Right renal pelvis (tissue), 4 donors: ENCODE data around the gene TXNRD1. TPM values are rescaled to one million over a fixed set of nuclear protein-coding genes. Genes with fewer than 3 reads are reported as not detected.
"Not testable (repeated sequence)": the region's sequence is repeated elsewhere in the genome, so short reads cannot be mapped to it uniquely, and the experiment has no call there.

Experiments
- DNase-seq, 4 donors: peaks; one replicate each; pipeline ENCODE4 v3.0.0-alpha.2; 2013; ENCODE audit warnings: low read depth in 4 of 4, low spot score in 3 of 4, missing footprints in 1 of 4
- polyA plus RNA-seq, 4 donors: library from polyadenylated mRNA; unstranded; fragments of 120-200 nt; gene quantifications; one replicate each; pipeline ENCODE4 v1.2.1, GENCODE V29; 2013; ENCODE audit not compliant: insufficient read length in 4 of 4

Gene TXNRD1
- 10 to 100 TPM; 56.3 to 75.0 (median 66.2) TPM for polyA plus RNA-seq

DNA sequence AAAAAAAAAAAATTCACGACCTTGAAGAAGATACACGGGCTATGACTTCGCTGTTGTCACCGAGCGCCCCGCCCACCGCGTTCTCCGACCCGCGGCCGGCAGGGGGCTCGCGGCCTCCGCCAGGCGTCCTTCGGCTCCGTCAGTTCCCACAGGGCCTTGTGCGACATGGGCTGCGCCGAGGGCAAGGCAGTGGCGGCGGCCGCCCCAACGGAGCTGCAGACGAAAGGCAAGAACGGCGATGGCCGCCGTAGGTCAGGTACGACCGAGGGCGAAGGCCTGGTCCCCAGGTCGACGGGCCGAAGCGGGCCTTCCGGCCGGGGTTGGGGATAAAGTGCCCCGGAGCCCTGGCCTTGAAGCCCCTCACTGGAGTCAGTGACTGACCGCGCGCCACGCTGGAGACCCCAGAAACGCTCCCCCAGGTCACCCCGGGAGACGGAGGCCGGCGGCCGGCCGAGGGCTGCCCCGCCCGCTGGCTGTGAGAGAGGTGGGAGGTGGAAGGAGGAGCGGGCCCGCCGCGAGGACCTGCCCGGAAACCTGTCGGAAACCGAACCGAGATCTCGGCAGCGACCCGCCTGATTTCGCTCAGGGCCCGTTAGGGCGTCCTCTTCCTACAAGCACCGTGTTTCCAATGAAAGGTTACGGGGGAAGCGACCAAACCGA, at the start of gene TXNRD1:
Gene TXNRD1, plus strand, starts transcription at position 142 of the 660 bp plus-strand sequence. Its CDS starts 24 bp downstream, at position 166.
- DNase-seq = peak in 2 of 4 donors; percentile 51 to 62

DNA sequence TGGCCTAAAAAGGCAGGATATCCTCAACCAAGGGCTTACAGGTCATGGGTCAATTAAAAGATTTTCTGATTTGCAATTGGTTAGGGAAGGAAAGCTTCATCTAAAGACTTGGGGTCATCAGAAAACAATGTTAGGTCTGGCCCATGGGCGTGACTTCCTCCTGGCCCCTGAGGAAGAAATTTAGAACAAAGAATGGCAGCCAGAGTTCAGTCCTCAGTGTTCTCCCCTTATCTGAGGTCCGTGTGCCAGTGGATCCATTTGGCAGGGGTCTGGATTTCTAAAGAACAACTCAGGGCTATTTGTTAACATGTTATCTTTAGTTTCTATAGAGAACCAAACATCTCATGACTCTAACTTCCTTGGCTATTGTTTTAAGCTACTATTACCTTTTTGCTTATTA, 49.8 kb upstream of the TXNRD1 start:
- no peak for DNase-seq

DNA sequence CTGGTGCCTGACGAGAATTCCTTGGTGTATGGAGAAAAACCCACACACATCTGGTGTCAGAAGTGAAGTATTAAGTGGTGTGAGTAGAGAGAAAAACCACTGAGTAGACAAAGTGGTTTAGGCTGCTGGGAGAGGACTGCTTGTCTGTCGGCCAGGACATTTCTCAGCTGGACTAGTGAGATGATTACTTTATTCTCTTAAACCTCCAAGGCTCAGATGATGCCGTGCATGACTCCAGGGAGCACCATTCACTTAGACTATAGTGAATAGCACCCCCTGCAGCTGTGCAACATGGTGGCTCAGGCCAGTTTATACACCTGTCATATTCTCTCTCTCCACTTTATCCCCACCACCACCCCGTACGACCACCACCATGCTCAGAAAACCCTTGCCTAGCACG, 49.1 kb upstream of the TXNRD1 start:
- no peak for DNase-seq

DNA sequence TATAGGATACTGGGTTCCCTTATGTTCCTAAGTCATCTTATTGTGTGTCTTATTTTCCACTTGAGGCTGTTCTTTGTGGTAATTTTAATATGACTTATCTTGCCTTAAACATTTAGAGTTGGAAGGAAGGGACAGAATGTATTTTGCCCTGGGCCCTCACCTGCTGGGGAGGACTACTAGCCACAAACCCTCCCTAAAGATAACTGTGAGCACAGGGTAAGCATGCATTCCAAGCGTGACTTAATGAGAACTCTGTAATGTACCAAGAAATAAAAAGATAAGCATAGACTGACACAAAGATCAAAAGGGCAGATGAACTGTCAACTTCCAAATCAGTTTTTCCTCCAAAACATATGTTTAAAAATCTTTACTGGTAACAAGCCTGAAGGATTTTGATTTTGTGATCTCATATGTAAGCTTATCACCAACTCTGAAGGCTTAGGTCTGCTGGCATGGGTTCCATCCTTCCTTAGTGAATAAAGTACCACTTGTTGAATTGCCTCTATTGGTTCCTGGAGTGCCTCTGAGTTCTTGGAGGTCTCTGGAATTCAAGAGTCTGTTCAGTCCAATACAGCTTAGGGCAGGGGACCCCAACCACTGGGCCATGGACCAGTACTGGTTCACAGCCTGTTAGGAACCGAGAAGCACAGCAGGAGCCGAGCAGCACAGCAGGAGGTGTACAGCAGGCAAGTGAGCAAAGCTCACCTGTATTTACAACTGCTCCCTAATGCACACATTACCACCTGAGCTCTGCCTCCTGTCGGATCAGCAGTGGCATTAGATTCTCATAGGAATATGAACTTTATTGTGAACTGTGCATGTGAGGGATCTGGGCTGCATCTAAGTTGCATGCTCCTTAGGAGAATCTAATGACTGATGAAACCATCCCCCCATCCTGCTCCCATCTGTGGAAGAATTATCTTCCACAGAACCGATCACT, 47.8 kb upstream of the TXNRD1 start:
- DNase-seq = no peak

DNA sequence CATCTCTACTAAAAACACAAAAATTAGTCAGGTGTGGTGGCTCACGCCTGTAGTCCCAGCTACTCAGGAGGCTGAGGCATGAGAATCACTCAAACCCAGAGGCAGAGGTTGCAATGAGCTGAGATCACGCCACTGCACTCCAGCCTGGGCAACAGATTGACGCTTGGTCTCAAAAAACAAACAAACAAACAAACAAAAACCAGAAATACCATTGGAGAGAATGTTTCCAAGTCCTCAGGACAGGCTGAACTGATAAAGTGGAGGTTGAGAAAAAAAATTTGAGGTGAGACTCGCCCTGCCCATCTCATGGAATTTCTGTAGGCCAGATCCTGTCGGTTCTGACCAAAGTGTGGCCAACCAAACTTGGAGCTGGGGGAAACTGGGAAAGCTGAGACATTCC, 47.0 kb upstream of the TXNRD1 start:
- no peak for DNase-seq

DNA sequence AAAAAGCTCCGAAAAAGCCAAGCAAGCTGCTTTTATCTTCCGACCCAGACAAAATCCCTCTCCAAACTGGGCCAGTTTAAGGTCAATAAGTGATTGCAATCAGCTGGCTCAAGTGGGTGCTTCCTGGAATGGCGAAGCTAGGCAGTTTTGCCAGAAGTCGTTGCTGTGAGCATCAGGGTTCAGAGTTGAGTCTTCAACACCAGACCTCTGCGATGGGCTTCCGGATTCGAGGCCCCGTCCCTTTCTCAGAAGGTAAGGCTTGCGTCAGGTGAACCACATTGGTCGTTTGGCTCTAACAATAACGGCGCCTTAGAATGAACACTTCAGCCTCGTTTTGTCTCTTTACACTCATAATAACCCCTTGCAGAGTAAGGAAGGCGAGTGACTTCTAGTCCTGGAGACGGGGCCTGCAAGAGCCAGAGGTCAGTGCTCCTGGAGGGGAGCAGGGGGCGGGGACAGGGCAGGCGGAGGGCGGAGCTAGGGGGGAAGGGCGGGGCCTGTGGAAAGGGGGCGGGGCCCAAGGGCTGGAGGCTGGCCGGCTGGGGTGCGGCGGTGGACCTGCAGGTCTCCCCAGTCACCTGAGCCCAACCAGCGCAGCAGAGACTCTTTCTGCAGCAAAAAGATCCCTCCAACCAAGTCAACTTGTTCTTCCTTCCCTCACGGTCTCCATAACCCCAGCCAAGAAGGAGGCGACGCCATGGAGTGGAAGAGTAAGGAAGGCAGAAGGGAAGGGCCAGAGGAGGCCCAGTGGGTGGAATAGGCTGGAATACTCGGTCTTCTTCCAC, 43.6 kb upstream of the TXNRD1 start:
- DNase-seq = no peak

DNA sequence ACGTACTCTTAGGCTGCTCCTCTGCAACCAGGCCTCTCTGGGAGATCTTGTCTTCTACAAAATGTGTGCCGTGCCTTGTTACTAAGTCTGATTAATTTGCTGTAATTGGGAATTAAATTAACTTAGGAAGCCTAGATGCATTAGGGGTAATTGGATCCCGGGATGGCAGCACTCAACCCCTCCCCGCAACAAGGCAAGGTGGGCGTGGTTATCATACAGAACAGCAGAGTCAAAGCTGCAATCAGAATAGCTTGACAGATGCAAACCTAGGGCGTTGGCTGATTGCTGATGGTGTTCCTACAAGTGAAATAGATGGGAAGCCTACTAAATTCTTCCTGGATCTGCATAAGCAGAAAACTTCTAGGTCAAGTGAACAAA, 43.0 kb upstream of the TXNRD1 start:
- DNase-seq = no peak

DNA sequence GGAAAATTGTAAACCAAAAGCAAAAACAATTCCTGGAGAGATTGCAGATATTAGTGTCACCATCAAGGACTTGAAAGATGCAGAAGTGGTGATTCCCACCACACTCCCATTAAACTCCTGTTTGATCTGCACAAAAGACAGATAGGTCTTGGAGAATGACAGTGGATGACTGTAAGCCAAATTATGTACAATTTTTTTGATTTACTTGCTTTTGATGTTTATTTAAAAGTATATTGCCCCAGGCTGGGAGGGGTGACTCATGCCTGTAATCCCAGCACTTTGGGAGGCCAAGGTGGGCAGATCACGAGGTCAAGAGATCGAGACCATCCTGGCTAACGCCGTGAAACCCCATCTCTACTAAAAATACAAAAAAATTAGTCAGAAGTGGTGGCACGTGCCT, 41.8 kb upstream of the TXNRD1 start:
- not testable (repeated sequence) for DNase-seq

DNA sequence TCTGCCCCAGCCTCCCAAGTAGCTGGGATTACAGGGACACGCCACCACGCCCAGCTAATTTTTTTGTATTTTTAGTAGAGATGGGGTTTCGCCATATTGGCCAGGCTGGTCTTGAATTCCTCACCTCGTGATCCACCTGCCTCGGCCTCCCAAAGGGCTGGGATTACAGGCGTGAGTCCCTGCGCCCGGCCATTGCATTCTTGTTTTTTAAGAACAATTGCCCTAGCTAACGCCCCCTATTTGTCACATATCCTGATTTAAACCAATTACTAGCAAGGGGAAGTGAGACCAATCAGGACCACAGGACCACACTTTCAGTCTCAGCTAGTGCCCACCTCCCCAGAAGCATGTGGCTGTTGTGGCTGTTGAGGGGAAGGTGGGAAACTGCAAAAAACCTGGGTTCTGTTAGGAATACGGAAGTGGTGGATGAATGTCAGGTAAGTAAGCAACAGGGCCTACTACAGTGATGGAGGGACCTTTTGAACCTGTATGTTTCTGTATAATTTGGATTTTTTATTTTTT, 39.8 kb upstream of the TXNRD1 start:
- DNase-seq = no peak

DNA sequence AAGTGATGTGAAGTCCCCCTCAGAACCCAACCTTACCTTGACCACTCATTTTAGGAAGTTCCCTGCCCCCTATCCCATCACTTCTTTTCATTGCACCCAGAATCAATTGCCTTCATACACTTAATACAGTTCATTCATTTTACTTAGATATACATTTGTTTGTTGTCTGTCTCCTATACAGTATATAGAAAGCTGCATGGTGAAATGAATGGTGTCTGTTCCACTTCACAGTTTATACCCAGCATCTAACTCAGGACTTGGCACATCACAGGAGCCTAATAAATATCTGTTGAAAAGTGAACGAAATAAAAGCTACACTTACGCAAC, 38.3 kb upstream of the TXNRD1 start:
- no peak for DNase-seq

DNA sequence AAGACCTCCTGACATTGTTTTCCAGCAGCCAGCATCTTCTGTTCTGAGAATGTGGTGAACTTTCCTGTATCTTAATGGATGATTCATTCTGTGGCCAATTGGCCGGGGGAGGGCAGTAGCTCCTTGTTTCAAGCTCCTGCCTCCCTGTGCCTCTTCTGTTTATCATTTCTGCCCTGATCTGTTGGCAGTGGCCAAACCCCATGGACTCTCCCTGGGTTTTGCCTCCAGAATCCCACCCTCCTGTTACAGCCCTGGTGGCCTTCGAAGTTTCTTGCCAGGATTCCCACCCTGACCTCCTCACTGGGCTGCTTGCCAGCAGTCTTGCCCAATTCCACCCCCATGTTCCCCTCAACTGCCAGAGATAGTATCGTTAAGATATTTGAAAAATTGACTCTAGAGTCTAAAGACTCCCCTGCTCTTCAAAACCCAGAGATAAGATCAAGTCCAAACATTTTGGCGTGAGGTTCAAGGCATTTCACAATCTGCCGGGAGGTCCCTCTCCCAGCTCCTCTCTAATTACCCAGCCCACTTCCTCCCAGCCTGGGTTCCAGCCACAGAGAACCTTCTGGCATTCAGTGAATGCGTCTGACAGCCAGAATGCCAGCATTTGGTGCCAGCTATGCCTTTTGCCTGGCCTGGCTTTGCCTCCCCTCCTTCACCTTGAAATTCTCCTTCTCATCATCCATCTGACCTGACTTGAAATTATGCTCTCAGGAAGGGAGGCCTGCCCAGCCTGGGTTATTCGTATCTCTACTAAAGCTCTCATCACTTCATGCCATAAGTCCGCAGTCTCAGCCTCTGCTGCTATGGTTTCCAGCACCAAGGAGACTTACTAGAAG, 37.7 kb upstream of the TXNRD1 start:
- DNase-seq = no peak

DNA sequence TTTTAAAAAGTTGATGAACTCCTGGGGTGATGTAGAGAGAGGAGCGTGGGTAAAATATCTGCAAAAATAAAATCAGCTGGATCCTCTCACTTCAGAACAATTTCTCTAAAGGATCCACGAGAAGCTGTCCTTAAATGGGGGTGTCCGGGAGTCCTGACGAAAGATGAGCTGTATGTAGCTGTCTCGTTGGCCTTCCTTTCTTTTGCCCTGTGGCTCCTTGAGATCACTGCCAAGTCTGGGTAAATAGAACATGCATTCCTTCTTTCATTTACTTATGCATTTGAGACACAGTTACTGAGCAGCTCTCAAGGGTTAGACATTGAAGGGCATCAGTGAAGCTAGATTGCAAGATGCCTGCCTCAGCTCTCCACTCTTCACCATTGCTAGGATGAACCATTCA, 35.2 kb upstream of the TXNRD1 start:
- DNase-seq = no peak

DNA sequence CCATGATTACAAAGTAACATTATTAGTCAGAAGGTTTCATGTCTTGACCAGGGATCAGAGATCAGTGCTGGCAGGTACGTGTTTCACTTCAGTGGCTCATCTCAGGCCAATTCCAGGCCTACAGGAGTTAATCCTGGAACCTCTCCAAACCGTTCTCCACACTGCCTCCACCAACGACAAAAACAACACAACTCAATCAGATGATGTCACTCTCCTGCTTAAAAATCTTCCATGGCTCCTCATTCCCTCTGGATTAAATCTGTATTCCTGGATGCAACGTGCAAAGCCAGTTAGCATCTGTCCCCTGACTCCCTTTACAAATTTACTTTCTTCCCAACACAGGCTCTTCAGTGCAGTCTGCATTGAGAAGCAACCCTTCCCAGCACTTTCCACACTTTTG, 34.3 kb upstream of the TXNRD1 start:
- no peak for DNase-seq

DNA sequence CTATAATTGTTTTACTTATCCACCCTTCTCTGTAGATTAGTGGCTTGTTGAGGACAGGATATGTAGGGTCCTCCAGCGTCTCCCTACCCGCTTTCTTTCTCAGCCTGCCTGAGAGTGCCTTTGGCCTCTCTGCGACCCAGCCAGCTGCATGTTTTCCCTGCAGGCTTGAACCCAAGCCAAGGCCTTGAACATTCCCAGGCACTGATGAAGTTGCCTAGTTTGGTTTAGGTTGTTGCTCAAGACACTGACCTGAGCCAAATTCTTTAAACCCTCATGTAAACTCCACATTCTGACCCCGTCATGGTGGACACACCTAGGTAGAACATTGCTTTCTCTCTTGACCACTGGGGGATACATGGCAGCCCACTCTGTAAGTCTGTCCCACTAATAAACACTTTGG, 33.4 kb upstream of the TXNRD1 start:
- no peak for DNase-seq

DNA sequence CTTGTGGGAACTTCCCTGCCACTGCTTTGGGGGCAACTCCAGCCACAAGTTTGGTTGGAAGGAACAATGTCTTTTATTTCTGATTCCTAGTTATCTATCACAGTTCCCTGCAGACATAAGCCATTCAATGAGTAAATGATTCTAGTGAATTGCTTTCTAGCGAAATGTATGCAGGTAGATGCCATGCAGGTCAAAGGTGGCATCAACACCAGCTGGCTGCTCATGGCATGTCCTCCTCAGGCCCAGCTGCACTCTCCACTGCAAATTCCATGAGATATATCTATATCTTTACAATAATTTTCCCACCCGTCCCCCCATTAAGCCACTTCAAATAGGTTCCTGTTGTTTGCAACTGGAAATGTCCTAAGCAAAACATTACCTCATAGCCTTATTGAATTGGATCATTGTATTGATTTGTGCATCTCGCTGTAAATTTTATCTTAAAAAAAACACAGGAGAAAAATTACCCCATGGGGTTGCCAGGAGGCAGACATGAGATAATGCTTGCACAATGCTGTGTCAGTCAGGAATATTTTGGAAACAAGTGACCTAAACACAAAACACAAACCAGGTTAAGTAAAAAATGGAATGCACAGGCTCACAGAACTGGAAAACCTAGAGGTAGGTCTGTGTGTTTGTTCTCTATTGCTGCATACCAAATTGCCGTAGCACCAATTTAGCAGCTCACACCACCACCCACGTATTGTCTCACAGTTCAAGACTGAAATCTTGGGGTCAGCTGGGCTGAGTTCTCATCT, 32.8 kb upstream of the TXNRD1 start:
- DNase-seq = no peak

DNA sequence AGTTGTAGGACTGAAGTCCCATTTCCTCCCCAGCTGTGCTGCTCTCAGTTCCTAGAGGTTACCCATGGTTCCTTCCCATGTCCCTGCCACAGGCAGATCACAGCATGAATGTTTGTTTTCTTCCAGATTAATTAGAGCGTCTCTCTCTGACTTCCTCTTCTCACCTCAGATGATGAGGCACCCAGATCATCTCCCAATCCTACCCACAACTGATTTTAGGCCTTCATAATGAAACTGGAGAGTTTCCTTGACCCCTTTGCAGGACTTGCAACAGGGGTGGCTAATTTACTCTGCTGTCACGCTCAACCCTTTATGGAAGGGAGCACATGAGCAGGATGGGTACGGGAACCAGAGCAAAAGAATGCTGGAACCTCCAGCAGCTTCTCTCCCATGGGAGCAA, 32.1 kb upstream of the TXNRD1 start:
- DNase-seq = no peak

DNA sequence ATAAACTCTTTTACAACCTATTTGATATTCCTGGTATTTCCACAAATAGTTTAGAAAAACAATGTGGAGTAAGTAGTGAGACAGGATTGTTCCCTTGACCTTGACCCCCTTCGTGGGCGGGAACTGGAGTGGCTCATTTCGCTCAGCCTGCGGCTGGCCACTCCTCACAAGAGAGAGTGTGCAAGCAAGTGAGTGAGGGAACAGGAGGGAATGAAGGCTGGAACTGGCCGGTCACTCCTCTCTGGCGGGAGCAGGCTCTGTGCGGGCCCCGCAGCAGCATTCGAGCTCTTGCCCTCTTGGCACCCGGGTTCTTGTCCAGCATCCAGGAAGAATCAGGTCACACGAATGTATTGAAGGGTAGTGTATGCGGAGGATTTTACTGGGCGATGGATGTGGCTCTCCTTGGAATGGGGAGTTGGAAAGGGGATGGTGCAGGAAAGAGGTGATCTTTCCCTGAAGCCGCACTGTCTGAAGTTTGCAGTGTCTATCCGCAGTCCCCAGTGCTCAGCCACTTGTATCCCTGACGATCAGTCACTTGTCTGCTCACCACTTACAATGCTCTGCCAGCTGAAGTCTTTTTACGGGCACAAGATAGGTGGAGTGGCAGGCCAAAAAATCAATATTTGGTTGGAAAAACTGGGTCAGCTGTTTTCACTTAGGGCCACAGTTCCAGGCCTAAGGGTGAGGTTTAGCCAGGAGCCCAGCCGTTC, 28.0 kb upstream of the TXNRD1 start:
- no peak for DNase-seq

DNA sequence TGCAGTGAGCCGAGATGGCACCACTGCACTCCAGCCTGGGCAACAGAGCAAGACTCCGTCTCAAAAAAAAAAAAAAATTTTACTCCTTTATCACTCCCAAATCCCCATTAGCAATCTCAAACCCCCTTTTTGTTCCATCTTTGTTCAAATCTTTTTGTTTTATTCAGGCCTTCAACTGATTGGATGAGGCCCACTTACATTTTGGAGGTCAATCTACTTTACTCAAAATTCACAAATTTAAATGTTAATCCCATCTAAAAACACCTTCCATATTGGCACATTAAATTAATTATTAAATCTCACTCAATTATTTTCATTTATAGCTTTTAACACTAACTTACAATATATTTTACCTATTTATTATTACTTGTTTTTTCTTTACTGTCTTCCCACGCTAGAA, 27.0 kb upstream of the TXNRD1 start:
- DNase-seq = no peak
